Retinal pigment epithelial cell (primary cell): Measurements from ENCODE around the gene SYCP3.

Source experiments
- DNase-seq: peaks from one replicate; pipeline ENCODE4 v3.0.0-alpha.2; 2010; ENCODE audit warnings: low read depth
- H3K4me3 ChIP-seq: 2 replicates; pipeline ENCODE4 v1.5.1; 2011; ENCODE audit warnings: mild to moderate bottlenecking, low read length, control low read depth, moderate library complexity
- TF ChIP-seq, protein P1 (sequence below): conservative IDR thresholded peaks from 2 replicates; pipeline ENCODE4 v1.5.1; 2011; ENCODE audit warnings: low read depth, low read length, control low read depth, inconsistent platforms

Gene SYCP3

DNA sequence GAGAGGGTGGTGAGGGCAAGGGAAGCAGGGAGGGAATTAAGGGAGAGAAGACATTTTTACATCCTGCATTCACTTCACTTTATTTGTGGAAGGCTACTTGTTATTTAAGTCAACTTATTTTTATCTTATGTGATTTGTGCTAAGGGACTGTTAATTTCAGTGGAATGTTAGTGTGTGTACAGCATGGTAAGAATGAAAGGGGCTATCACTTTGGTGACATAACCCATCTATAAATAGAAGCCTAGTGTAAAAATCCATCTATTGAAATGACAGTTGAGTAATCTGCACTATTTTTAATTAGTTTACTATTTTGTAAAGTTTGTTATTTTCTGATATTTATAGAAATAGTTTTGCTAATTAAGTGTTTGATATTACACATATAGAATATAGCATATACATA, 58.6 kb downstream of the SYCP3 start:
- H3K4me3 ChIP-seq, result no peak overlapping the region
- TF ChIP-seq, protein P1, sequence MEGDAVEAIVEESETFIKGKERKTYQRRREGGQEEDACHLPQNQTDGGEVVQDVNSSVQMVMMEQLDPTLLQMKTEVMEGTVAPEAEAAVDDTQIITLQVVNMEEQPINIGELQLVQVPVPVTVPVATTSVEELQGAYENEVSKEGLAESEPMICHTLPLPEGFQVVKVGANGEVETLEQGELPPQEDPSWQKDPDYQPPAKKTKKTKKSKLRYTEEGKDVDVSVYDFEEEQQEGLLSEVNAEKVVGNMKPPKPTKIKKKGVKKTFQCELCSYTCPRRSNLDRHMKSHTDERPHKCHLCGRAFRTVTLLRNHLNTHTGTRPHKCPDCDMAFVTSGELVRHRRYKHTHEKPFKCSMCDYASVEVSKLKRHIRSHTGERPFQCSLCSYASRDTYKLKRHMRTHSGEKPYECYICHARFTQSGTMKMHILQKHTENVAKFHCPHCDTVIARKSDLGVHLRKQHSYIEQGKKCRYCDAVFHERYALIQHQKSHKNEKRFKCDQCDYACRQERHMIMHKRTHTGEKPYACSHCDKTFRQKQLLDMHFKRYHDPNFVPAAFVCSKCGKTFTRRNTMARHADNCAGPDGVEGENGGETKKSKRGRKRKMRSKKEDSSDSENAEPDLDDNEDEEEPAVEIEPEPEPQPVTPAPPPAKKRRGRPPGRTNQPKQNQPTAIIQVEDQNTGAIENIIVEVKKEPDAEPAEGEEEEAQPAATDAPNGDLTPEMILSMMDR, result no peak
- DNase-seq, result no peak

DNA sequence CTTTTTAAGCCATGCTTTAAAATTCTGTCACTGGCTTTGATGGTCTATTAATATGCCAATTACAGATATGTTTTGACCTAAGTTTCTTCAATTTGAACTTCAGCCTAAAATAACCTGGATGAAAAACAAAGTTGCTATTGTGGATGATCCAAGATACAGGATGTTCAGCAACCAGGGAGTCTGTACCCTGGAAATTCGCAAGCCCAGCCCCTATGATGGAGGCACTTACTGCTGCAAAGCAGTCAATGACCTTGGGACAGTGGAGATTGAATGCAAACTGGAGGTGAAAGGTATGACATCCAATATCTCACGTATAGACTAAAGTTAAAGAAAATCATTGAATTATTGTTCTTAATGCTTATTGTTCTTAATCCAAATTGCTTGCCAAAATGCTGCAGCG, 59.0 kb downstream of the SYCP3 start:
- TF ChIP-seq, protein P1, result no peak
- no peak overlapping the region for H3K4me3 ChIP-seq
- DNase-seq, result no peak
